IgD-negative memory B cell (primary cell): Measurements from ENCODE around the gene CTIF. TPM values are rescaled to one million over a fixed set of nuclear protein-coding genes. Genes with fewer than 3 reads are reported as not detected.

Source experiments
- H3K27ac Mint-ChIP-seq, 3 donors: one replicate each; pipeline ENCODE4 v1.8.0; 2020 to 2022; ENCODE audit warnings: mild to moderate bottlenecking in 3 of 3, mixed read lengths in 3 of 3, moderate library complexity in 1 of 3
- H3K27me3 Mint-ChIP-seq: one replicate; pipeline ENCODE4 v1.8.0; 2021; ENCODE audit warnings: mixed read lengths
- H3K36me3 Mint-ChIP-seq: one replicate; pipeline ENCODE4 v1.8.0; 2020; ENCODE audit warnings: mild to moderate bottlenecking, mixed read lengths
- H3K4me1 Mint-ChIP-seq, 3 donors: one replicate each; pipeline ENCODE4 v1.8.0; 2020 to 2022; ENCODE audit warnings: mixed read lengths in 3 of 3, mild to moderate bottlenecking in 1 of 3
- H3K4me3 Mint-ChIP-seq, 4 donors: one replicate each; pipeline ENCODE4 v1.8.0; 2020 to 2022; ENCODE audit warnings: mild to moderate bottlenecking in 4 of 4, mixed read lengths in 4 of 4, moderate library complexity in 3 of 4
- H3K9me3 Mint-ChIP-seq, 3 donors: one replicate each; pipeline ENCODE4 v1.8.0; 2020 to 2021; ENCODE audit warnings: mixed read lengths in 3 of 3, mild to moderate bottlenecking in 1 of 3
- polyA plus RNA-seq: library from polyadenylated mRNA; unstranded; fragments of 300-500 nt; fragmentation: Illumina TruSeq; gene quantifications from one replicate; pipeline ENCODE4 v1.2.3, GENCODE V29; 2021

The CTIF gene
- polyA plus RNA-seq, 1 donor from 2014 or later: not detected

DNA sequence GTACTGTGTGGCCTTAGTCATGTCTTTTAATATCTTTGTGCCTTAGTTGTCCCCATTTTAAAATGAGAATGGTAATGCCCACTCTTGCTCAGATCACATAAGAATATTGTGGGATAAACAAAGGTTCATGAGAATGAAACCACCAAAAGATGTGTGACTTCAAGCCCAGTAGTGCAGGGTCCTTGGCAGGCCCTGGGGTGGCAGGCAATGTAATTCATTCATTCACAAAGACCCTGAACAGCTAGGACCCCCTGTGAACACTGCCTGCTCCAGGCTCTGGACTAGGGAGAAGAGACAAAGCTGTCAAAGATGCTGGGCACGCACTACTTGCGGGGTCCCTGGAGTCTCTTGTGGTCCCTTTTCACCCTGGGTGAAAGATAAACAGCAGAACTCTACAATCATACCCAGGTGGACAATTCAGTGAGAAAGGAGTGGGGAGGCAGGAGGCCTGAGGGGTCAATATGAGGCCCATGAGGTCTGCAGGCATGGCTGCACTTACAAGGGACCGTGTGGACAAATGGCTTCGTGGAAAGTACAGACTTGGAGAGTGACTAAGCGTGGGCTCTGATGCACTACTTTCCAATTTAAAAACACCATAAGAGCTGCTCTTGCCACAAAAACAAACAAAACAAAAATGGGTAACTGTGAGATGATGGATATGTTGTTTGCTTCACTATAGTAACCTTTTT, 275.8 kb downstream of the CTIF start:
- H3K4me1 Mint-ChIP-seq: peaks cover 26 to 31% (median 28%) of the 10 kb centered on the region in 3 donors
- H3K9me3 Mint-ChIP-seq: peaks cover 0 to 1% (median 0%) of the 10 kb centered on the region in 3 donors
- H3K36me3 Mint-ChIP-seq: peaks cover 3% of the 10 kb centered on the region
- H3K27me3 Mint-ChIP-seq: no peaks in the 10 kb centered on the region
- peak overlapping the region in 2 of 4 donors; percentile 51 for H3K4me3 Mint-ChIP-seq
- peak overlapping the region; percentile 30 to 93 (median 35) for H3K27ac Mint-ChIP-seq

- Mint-ChIP-seq H3K27ac (peak overlapping the region in 1 of 3 donors; percentile 35), H3K9me3 (peaks cover 0 to 1% (median 0%) of the 10 kb centered on the region in 3 donors), H3K4me3 (peak overlapping the region in 1 of 4 donors; percentile 23), H3K36me3 (peaks cover 3% of the 10 kb centered on the region), H3K4me1 (peaks cover 26 to 31% (median 28%) of the 10 kb centered on the region in 3 donors), H3K27me3 (no peaks in the 10 kb centered on the region)
Observed at GRCh38 chr18:48815179-48815515, 276.3 kb downstream of the CTIF start.

DNA sequence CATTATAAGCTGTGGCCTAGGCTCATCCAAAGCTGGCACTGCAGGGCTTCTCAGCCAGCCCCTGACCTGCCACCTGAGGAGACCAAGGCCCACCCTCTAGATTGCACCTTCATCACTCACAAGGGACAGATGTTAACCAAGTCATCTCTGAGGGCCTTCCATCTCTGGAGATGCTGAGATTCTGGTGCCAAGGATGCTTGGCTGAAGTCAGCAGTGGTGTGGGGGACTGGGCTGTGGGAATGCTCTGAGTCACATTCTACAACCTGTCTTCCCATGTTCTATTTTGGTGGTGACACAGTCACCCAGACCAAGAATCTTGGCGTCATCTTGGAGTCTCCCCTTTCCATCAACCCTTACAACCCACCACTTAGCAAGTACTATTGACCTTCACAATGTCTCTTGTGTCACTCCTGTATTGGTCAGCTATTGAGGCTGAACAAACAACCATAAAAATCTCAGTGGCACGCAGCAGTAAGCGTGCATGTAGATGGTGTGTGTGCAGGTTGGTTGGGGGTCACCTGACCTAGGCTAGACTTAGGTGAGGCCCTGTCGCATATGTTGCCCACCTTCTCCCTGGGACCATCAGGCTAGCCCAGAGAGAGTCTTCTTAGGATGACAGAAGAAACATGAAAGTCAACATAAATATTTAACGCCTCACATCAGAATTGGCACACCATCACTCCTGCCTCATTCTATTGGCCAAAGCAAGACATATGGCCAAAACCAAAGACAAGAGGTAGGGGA, 276.9 kb downstream of the CTIF start:
- H3K36me3 Mint-ChIP-seq: peaks cover 3% of the 10 kb centered on the region
- no peaks in the 10 kb centered on the region for H3K27me3 Mint-ChIP-seq
- peaks cover 0 to 1% (median 0%) of the 10 kb centered on the region in 3 donors for H3K9me3 Mint-ChIP-seq
- H3K27ac Mint-ChIP-seq: no peak overlapping the region
- no peak overlapping the region for H3K4me3 Mint-ChIP-seq
- H3K4me1 Mint-ChIP-seq: peaks cover 27 to 36% (median 30%) of the 10 kb centered on the region in 3 donors

GRCh38 chr18:48816554-48816953, 277.7 kb downstream of the CTIF start:
- no peak overlapping the region for H3K27ac Mint-ChIP-seq
- no peak overlapping the region for H3K4me3 Mint-ChIP-seq
- peaks cover 29 to 38% (median 31%) of the 10 kb centered on the region in 3 donors for H3K4me1 Mint-ChIP-seq
- peaks cover 3% of the 10 kb centered on the region for H3K36me3 Mint-ChIP-seq
- H3K9me3 Mint-ChIP-seq: peaks cover 0 to 1% (median 0%) of the 10 kb centered on the region in 3 donors
- no peaks in the 10 kb centered on the region for H3K27me3 Mint-ChIP-seq

GRCh38 chr18:48817021-48817461, 278.2 kb downstream of the CTIF start:
- Mint-ChIP-seq H3K4me1 (peaks cover 32 to 41% (median 32%) of the 10 kb centered on the region in 3 donors), H3K27me3 (no peaks in the 10 kb centered on the region), H3K27ac (no peak overlapping the region), H3K4me3 (no peak overlapping the region), H3K9me3 (peaks cover 0 to 1% (median 0%) of the 10 kb centered on the region in 3 donors), H3K36me3 (peaks cover 3% of the 10 kb centered on the region)

- Mint-ChIP-seq H3K27ac (no peak overlapping the region), H3K27me3 (no peaks in the 10 kb centered on the region), H3K4me3 (no peak overlapping the region), H3K36me3 (peaks cover 3% of the 10 kb centered on the region), H3K4me1 (peaks cover 20 to 30% (median 21%) of the 10 kb centered on the region in 3 donors), H3K9me3 (peaks cover 0 to 2% (median 0%) of the 10 kb centered on the region in 3 donors)
Observed at GRCh38 chr18:48818329-48819254, 279.8 kb downstream of the CTIF start.

GRCh38 chr18:48819276-48819675, 280.4 kb downstream of the CTIF start:
- Mint-ChIP-seq H3K4me3 (no peak overlapping the region), H3K4me1 (peaks cover 15 to 23% (median 15%) of the 10 kb centered on the region in 3 donors), H3K36me3 (peaks cover 3% of the 10 kb centered on the region), H3K9me3 (peaks cover 0 to 2% (median 0%) of the 10 kb centered on the region in 3 donors), H3K27me3 (no peaks in the 10 kb centered on the region), H3K27ac (peak overlapping the region in 1 of 3 donors; percentile 33)

DNA sequence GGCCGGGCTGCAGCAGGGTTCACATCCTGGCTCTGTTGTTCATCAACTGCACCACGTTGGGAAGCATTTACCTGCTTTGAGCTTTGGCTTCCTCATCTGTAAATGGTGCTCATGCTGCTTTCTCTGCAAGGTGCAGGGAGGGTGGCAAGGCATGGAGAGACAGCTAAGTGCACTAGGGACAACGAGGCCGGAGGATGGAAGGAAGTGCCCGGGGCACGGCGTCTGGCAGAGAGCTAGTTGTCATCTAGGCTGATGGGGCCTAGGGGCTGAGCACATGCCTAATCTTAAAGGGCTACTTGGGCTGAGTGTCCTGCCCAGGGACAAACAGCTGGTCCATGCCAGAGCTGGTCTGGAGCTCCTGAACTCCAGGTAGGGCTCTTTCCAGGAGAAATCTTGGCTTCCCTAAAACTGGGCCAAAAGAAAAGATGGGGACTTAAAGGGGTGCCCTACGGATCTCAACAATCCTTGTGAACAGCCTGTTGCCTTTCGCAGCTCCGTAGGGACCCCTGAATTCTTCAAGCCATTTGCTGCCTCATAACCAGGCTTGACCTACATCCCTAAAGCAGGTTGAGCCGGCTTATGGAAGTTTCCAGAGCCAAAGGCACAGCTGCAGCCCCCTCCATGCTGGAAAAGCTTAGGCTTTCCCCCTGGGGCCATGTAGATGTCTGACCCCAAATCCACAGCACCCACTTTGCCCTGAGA, 281.1 kb downstream of the CTIF start:
- Mint-ChIP-seq H3K9me3 (peaks cover 0 to 2% (median 0%) of the 10 kb centered on the region in 3 donors), H3K4me3 (no peak overlapping the region), H3K4me1 (peaks cover 12 to 16% (median 15%) of the 10 kb centered on the region in 3 donors), H3K27ac (peak overlapping the region in 1 of 3 donors; percentile 80), H3K27me3 (no peaks in the 10 kb centered on the region), H3K36me3 (peaks cover 3% of the 10 kb centered on the region)

GRCh38 chr18:48820483-48821250, 281.8 kb downstream of the CTIF start:
- H3K27me3 Mint-ChIP-seq: no peaks in the 10 kb centered on the region
- H3K27ac Mint-ChIP-seq: peak overlapping the region in 1 of 3 donors; percentile 80
- H3K9me3 Mint-ChIP-seq: peaks cover 0 to 2% (median 0%) of the 10 kb centered on the region in 3 donors
- H3K4me1 Mint-ChIP-seq: peaks cover 12 to 16% (median 15%) of the 10 kb centered on the region in 3 donors
- peaks cover 1% of the 10 kb centered on the region for H3K36me3 Mint-ChIP-seq
- H3K4me3 Mint-ChIP-seq: peak overlapping the region in 2 of 4 donors; percentile 72 to 74

DNA sequence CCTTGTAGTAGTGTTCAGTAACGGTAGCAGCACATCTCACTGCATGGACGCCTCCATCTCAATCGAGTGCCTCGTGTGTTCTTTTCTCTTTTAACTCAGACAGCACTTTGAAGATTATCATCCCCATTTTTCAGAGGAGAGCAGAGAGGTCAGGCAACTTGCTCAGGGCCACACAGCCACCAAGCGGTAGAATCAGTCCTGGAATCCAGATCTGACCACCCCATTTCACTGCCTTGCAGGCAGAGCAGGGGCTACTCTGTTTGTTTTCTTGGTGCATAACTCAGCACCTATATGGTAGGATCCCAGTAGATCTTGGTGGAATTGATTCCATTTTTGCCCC, 282.4 kb downstream of the CTIF start:
- no peaks in the 10 kb centered on the region for H3K27me3 Mint-ChIP-seq
- peaks cover 12 to 16% (median 15%) of the 10 kb centered on the region in 3 donors for H3K4me1 Mint-ChIP-seq
- peak overlapping the region in 1 of 3 donors; percentile 78 for H3K27ac Mint-ChIP-seq
- H3K36me3 Mint-ChIP-seq: no peaks in the 10 kb centered on the region
- H3K4me3 Mint-ChIP-seq: peak overlapping the region in 2 of 4 donors; percentile 72 to 74
- peaks cover 0 to 2% (median 0%) of the 10 kb centered on the region in 3 donors for H3K9me3 Mint-ChIP-seq

- H3K27ac Mint-ChIP-seq: no peak overlapping the region
Observed at GRCh38 chr18:48821845-48822244, 283.0 kb downstream of the CTIF start.

GRCh38 chr18:48824231-48824970, 285.6 kb downstream of the CTIF start:
- peaks cover 13 to 16% (median 15%) of the 10 kb centered on the region in 3 donors for H3K4me1 Mint-ChIP-seq
- H3K36me3 Mint-ChIP-seq: peaks cover 3% of the 10 kb centered on the region
- peaks cover 0 to 2% (median 0%) of the 10 kb centered on the region in 3 donors for H3K9me3 Mint-ChIP-seq
- no peak overlapping the region for H3K4me3 Mint-ChIP-seq
- no peak overlapping the region for H3K27ac Mint-ChIP-seq
- no peaks in the 10 kb centered on the region for H3K27me3 Mint-ChIP-seq

More at GRCh38 chr18:48821845-48822244, 283.0 kb downstream of the CTIF start:
- Mint-ChIP-seq H3K27me3 (no peaks in the 10 kb centered on the region), H3K36me3 (peaks cover 3% of the 10 kb centered on the region), H3K4me1 (peaks cover 13 to 16% (median 15%) of the 10 kb centered on the region in 3 donors), H3K9me3 (peaks cover 0 to 2% (median 0%) of the 10 kb centered on the region in 3 donors), H3K4me3 (no peak overlapping the region)
